ENCODE data around the gene SNED1. TPM values are rescaled to one million over a fixed set of nuclear protein-coding genes. Genes with fewer than 3 reads are reported as not detected.
"Not testable (repeated sequence)": the region's sequence is repeated elsewhere in the genome, so short reads cannot be mapped to it uniquely, and the experiment has no call there.

The SNED1 gene
- total RNA-seq, 1 donor from 2014 or later: 34.9 TPM

GRCh38 chr2:240972201-240972600, 26.2 kb upstream of the SNED1 start:
- no peak for DNase-seq (ENCODE audit: low spot score)
- ATAC-seq: no peak

- ATAC-seq: peak; percentile 39
- DNase-seq (ENCODE audit: low spot score): no peak
Observed at GRCh38 chr2:240972636-240973521, 25.5 kb upstream of the SNED1 start.

GRCh38 chr2:240974771-240975572, 23.4 kb upstream of the SNED1 start:
- ATAC-seq (peak; percentile 57), DNase-seq (ENCODE audit: low spot score) (no peak)

- DNase-seq (ENCODE audit: low spot score): not testable (repeated sequence)
Observed at GRCh38 chr2:240975903-240976302, 22.5 kb upstream of the SNED1 start.

GRCh38 chr2:240981280-240981679, 17.1 kb upstream of the SNED1 start:
- ATAC-seq: no peak
- DNase-seq (ENCODE audit: low spot score): no peak

More at GRCh38 chr2:240975903-240976302, 22.5 kb upstream of the SNED1 start:
- ATAC-seq: not testable (repeated sequence)

- ATAC-seq (no peak), DNase-seq (ENCODE audit: low spot score) (no peak)
Observed at GRCh38 chr2:240981871-240982800, 16.3 kb upstream of the SNED1 start.

GRCh38 chr2:240982821-240983281, 15.6 kb upstream of the SNED1 start:
- DNase-seq (ENCODE audit: low spot score) (peak; percentile 44), ATAC-seq (no peak)

GRCh38 chr2:240983361-240983995, 14.9 kb upstream of the SNED1 start:
- DNase-seq (ENCODE audit: low spot score) (peak; percentile 64), ATAC-seq (peak; percentile 49)

GRCh38 chr2:240983996-240984498, 14.4 kb upstream of the SNED1 start:
- ATAC-seq (no peak), DNase-seq (ENCODE audit: low spot score) (no peak)

GRCh38 chr2:240985881-240986786, 12.3 kb upstream of the SNED1 start:
- DNase-seq (ENCODE audit: low spot score) (peak; percentile 84), ATAC-seq (peak; percentile 42)

GRCh38 chr2:240986787-240987411, 11.5 kb upstream of the SNED1 start:
- ATAC-seq (peak; percentile 51), DNase-seq (ENCODE audit: low spot score) (peak; percentile 87)

GRCh38 chr2:240987588-240987987, 10.8 kb upstream of the SNED1 start:
- DNase-seq (ENCODE audit: low spot score) (peak; percentile 97), ATAC-seq (peak; percentile 69)

GRCh38 chr2:240988146-240988545, 10.3 kb upstream of the SNED1 start:
- DNase-seq (ENCODE audit: low spot score): peak; percentile 48
- no peak for ATAC-seq

- DNase-seq (ENCODE audit: low spot score) (peak; percentile 44), ATAC-seq (no peak)
Observed at GRCh38 chr2:240988571-240989271, 9.7 kb upstream of the SNED1 start.

- DNase-seq (ENCODE audit: low spot score): peak; percentile 69
- peak; percentile 43 for ATAC-seq
Observed at GRCh38 chr2:240989451-240990265, 8.8 kb upstream of the SNED1 start.

- DNase-seq (ENCODE audit: low spot score) (no peak), ATAC-seq (no peak)
Observed at GRCh38 chr2:240990266-240990529, 8.2 kb upstream of the SNED1 start.

- DNase-seq (ENCODE audit: low spot score) (no peak), ATAC-seq (no peak)
Observed at GRCh38 chr2:240990726-240991377, 7.6 kb upstream of the SNED1 start.
